ENCODE data around the gene OTOP3.
"Not testable (repeated sequence)": the region's sequence is repeated elsewhere in the genome, so short reads cannot be mapped to it uniquely, and the experiment has no call there.

Gene OTOP3, protein sequence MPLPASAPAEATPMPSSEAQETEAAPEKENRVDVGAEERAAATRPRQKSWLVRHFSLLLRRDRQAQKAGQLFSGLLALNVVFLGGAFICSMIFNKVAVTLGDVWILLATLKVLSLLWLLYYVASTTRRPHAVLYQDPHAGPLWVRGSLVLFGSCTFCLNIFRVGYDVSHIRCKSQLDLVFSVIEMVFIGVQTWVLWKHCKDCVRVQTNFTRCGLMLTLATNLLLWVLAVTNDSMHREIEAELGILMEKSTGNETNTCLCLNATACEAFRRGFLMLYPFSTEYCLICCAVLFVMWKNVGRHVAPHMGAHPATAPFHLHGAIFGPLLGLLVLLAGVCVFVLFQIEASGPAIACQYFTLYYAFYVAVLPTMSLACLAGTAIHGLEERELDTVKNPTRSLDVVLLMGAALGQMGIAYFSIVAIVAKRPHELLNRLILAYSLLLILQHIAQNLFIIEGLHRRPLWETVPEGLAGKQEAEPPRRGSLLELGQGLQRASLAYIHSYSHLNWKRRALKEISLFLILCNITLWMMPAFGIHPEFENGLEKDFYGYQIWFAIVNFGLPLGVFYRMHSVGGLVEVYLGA

DNA sequence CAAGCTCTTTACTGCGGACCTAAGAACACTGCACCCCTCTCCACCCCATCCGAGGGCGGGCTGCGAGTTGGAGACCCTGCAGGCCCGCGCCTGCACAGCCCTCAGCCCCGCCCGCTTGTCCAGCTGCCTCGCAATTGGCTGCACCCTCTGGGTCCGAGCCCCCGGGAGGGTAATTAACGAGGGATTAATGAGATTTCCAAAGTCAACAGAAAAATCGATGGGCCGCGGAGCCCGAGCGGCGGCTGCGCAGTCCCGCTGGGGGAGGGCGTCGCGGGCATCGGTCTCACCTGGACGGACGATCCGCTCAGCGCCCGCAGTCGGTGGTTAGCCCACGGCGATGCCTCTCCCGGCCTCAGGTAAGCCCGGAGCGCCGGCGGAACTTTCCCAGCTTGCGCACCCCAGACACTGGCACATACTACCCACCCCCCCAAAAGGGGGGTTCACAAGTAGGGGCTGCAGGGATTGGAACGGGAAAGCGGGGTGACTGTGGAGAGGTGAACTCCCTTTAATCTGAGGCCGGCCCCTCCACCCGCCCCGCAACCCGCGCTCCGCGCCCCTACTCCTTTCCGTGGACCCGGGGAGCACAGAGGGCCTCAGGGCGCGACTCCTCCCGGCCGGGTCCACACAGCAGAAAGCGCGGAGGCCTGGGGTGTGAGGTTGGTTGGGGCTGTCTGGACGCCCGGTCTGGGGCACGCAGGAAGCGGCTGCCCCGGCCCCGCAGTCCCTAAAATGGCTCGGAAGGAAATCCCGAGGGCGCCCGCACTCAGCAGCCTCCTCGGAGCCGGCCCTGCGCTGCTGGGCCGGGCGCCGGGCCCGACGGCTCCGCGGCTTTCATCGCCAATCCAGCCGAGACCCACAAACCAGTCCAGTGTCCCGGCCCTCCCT is at the start of gene OTOP3:
TSS of gene OTOP3 (plus strand) at position 314 of the 885 bp plus-strand sequence. CDS start at position 338, 24 bp downstream.
- DNase-seq = no peak

DNA sequence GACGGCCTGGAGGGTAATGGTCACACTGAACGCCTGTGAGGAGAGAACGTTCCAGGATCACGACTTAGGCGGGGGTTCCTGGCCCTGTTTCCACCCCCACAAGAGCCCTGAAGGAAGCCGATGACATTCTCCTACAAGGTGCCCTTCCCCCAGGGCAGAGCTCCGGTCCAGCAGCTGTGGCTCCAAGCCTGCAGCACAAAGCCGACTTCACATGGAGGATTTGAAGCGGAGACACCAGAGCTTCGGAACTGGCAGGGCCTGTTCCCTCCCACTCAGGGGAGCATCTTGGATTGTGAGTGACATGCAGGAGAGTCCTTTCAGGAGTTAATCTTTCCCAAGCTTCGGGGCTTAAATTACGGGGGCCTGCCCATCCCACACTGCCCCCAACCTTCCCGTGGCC is 47.2 kb upstream of the OTOP3 start:
- no peak for DNase-seq

DNA sequence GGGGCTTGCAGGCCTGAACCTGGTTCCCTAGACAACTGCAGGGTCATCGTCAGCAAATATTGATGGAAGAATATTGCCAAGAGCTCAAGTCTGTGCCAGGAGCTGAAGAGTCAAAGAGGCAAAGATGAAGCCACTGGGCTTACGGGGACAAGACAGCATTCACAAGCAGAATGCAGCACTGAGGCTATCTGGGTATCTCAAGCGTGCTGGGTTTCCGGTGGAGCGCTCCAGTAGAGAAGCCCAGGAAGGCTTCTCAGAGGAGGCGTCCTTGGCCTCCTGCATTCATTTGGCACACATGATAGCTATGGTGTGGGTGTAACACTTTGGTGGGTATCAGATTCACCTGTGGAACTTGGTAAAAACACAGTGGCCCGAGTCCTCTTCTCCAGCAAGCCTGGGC is 45.1 kb upstream of the OTOP3 start:
- DNase-seq = no peak

DNA sequence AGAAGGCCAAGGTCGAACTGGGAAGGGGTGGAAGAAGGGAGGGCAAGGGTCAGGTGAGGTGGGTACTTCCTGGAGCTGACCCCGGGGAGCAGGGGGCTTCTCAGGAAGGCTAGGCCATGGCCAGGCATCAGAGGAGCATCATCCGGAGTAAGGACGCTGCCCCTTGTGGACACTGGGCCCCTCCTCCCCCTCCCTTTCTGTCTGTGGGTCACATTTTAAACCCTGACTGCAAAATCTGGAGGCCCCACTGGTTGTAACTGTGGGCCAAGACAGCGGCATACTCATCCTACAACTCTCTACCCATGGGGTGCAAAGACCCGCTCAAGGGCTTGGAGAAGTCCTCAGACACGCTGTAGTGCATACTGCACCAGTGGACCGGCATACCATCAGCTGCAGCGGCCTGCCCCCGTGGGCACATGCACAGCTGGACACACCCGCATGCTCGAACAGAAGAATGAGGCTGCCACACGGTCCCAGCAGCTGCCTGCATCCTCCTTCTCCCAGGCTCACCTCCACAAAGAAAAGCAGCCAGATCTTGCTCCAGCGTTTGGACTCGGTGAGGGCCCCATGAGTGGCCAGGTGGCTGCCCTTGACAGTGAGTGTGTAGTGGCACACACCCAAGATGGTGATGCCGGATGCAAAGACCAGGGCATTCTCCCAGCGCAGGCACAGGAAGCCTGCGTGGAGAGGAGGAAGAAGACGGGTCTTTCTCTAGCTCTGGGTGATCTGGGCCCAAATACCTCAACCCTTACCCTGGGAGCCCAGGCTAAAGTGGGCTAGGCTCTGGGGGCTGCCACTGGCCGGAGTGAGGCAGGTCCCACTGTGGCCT is 43.5 kb upstream of the OTOP3 start:
- DNase-seq = no peak

DNA sequence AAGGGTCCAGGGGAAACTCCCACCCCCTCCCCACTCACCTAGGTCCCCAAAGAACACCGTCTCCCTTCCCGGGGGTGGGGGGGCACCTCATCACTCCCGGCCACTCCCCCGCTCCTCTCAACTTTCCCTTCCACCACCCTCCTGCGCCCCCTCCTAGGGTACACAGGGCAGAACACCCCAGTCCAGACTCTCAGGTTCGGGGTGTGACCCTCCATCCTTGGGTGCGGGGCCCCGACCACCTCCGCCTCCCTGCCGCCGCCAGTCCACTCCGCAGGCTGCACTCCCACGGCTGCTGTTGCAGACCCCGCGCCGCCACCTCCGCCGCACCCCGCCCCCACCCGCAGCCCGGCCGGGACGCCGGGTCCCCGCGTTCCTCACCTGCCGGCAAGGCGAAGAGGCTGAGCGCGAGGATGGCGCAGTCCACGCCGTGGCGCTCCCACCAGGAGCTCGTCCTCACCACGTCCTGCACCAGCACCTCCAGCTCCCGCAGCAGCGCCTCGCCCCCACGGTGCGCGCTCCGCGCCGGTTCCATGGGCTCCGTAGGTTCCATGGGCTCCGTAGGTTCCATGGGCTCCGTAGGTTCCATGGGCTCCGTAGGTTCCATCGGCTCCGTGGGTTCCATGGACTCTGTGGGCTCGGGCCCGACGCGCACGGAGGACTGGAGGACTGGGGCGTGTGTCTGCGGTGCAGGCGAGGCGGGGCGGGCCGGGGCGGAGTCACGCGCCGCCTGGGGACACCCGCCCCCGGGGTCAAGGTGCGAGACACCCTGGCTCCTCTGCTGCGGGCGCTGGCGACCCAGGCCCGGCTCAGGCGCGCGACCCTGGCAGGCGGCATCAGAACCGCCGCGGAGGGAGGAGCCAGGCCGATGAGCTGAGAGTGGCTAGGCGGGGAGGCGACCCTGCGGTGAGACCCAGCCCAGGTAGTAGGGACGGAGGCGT is 42.5 kb upstream of the OTOP3 start, which contains the start of gene FADS6:
TSS of gene FADS6 (minus strand) at position 660 of the 938 bp plus-strand sequence. CDS start at position 622, 38 bp downstream.
- no peak for DNase-seq

DNA sequence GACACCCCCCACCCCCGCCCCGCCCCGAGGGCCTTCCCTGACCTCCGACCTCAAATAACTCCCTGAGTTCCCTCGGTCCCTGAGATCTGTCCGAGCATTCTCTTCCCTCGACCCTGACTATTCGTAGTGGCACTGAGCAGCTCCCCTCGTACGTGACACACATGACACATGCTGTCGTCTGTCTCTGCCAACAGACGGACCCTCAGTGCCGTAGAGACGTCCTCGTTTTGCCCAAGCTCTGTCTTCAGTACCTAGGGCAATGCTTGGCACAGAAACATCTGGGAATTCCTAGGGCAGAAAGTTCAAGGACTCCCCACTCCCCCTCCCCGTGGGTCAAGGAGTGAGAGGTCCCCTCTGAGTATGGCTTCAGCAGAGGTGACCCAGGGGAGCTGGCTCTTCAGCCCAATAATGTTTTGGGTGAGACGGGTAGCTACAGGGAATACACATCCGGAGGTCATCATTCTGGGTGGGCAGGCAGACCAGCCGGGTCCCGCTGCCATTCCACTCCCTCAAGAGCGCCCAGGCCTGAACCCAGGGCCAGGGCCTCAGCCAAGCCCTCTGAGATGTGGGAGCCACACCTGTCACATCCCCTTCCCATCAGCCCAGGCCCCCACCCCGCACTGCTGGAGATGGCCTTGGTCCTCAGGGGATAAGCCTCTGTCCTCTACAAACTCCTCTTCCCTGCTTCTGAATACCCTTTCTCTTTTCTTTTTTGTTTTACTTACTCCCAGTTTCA is 41.6 kb upstream of the OTOP3 start:
- no peak for DNase-seq

DNA sequence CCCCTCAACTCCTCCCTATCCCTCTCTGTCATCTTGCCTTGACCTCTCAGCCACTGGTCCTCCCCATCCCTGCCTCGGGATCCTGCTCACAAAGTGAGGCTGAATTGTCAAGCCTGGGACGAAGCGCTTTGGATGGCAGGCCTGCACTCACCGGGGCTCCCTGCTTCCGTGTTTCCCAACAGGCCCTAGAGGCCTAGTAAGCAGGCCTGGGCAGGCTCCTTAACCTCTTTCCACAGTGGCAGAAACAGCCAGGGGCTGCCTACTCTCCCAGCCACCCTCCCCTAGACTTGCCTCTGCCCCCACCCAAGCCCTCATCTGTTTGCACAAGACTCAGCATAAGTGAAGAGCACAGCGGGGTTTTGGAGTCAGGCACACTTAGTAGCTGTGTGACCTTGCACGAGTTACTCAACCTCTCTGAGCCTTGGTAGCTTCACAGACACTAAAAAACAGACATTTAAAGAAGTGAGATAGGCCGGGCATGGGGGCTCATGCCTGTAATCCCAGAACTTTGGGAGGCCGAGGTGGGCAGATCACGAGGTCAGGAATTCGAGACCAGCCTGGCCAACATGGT is 37.2 kb upstream of the OTOP3 start:
- DNase-seq = no peak

DNA sequence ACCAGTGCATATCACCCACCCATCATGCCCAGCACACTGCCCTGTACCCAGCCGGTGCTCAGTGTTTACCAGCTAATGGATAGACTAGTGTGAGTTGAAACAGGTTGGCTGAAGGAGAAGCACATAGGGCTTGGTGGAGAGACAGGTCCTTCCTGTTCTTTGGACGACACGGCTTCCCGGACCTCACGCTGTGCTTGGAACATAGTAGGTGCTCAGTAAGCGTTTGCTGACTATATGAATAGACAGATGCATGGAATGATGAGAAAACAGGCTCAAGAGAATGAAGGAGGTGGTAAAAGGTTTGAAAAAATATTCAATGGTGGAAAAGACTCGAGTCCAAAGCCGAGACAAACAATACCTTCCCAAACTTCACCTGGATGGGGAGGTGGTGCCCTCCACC is 35.5 kb upstream of the OTOP3 start:
- DNase-seq = no peak

DNA sequence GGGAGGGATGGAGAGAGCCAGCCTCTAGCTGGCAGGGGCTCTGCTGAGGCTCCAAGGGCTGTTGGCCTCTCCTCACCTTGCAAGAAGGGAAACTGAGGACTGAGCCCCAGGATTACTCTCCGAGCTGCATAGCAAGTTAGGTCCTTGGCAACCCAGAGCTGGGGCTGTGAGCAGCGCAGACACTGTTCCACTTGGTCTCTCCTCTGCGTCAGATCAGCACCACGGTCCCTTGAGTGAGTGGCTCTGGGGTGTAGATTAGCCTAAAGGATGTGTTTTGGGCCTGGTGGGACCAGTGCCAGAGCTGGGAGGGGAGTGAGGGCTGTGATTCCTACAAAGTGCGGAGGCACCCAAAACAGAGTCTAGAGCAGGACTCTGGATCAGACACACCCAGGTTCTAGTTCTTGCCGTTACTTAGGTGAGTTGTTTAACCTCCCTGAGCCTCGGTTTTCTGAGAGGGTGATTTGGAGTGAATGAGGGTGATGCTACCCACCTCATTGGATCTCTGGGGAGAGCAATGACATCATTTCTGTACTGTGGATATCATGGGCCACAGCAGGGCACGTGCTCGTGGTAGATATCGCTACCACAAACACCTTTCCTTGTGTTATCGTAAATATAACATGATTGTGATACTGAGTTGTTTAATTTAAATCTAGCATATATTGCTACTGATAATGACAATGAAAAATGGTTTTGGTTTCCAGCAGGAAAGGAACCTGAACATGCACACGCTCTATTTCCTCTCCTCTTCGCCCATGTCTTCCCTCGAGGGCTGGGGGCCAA is 34.2 kb upstream of the OTOP3 start:
- DNase-seq = peak; percentile 27

DNA sequence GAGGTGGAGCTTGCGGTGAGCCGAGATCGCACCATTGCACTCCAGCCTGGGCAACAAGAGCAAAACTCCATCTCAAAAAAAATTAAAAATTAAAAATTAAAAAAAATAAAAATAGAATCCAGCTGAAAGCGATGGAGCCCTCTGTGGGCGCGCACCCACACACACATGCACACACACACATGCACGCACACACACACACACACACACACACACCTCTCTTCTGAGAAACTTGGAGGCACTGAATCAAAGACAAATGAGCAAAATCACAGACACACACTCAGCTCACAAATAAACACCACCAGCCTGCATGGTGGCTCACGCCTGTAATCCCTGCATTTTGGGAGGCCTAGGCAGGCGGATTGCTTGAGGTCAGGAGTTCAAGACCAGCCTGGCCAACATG is 32.7 kb upstream of the OTOP3 start:
- DNase-seq = no peak

DNA sequence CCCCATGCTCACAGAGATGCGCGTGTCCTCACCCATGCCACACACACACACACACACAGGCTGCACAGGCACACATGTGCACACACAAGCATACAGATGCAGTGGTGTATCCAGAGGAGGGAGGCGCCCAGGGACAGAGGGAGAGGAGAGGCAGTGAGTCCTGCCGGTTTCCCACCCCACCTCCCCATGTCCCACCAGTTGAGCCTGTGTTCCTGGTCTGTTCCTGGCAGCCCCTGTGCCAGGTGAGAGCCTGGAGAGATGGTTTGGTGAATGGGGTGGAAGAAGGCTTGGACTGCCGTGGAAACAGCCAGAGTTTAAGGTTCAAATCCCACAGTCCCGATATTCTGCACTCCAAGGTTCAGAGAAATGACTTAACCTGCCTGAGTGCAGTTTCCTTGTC is 32.0 kb upstream of the OTOP3 start:
- DNase-seq = no peak

DNA sequence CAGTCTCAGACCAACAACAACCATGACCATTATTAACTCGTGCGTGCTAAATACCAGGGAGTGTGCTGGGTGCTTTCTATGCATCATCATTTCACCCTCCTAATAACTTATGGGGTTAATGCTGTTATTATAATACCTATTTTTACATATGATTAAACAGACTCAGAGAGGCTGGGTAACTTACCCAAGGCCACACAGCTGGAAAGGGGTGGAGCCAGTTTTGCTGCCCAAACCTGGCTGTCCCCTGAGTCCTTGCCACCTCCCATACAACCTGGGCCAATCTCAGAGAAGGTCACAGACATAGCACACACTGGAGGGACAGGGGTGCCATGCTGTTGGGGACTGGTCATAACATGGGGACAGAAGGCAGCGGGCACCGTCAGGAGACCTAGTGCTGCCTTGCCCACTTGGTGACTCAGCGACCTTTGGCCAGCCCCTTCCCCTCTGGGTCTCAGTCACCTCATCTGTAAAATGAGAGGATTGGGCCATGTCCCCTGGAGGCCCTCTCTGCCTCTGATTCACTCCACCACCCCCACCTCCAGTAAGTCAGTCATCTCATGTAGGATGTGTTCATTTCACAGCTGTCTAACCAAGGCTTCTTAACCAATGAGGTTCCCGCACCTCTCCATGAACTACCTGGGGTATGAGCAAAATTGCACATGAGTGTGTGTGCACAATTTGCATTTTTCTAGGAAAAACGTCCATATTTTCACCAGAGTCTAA is 30.9 kb upstream of the OTOP3 start:
- DNase-seq = no peak

DNA sequence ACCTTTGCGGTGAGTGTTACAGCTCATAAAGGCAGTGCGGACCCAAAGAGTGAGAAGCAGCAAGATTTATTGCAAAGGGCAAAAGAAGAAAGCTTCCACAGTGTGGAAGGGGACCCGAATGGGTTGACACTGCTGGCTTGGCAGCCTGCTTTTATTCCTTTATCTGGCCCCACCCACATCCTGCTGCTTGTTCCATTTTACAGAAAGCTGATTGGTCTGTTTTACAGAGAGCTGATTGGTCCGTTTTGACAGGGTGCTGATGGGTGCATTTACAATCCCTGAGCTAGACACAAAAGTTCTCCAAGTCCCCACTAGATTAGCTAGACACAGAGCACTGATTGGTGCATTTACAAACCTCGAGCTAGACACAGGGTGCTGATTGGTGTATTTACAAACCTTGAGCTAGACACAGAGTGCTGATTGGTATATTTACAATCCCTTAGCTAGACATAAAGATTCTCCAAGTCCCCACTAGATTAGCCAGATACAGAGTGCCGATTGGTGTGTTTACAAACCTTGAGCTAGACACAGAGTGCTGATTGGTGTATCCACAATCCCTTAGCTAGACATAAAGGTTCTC is 29.4 kb upstream of the OTOP3 start:
- peak; percentile 31 for DNase-seq

DNA sequence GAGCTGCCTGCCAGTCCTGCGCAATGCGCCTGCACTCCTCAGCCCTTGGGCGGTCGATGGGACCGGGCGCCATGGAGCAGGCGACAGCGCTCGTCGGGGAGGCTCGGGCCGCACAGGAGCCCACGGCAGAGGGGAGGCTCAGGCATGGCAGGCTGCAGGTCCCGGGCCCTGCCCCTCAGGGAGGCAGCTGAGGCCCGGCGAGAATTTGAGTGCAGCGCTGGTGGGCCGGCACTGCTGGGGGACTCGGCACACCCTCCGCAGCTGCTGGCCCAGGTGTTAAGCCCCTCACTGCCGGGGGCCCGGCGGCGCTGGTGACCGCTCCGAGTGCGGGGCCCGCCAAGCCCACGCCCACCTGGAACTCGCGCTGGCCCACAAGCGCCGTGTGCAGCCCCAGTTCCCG is 28.7 kb upstream of the OTOP3 start:
- DNase-seq = no peak

DNA sequence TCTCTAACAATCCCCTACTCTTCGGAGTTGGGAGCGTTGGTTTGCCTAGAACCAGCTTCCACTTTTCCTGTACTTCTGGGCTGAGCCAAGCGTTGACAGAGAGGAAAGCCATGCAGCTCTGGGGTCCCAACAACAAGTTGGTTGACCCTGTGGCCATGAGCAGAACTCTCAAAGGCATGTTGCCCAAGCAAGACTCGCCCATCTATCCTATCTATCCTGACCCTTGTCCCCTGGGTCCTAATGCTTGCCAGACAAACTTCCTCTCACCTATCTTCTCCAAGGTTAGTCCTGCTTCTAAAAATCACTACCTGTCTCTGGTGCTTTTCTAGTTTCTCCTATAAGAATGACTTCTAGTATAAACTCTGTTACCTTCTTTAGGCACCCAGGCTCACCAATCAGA is 26.6 kb upstream of the OTOP3 start:
- not testable (repeated sequence) for DNase-seq

DNA sequence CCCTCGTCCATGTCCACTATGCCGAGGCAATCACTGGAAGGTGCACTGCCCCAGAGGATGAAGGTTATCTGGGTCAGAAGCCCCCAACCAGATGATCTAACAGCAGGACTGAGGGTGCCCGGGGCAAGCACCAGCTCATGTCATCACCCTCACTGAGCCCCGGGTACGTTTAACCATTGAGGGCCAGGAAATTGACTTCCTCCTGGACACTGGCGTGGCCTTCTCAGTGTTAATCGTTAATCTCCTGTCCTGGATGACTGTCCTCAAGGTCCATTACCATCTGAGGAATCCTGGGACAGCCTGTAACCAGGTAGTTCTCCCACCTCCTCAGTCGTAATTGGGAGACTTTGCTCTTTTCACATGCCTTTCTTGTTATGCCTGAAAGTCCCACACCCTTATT is 24.3 kb upstream of the OTOP3 start:
- DNase-seq = not testable (repeated sequence)

DNA sequence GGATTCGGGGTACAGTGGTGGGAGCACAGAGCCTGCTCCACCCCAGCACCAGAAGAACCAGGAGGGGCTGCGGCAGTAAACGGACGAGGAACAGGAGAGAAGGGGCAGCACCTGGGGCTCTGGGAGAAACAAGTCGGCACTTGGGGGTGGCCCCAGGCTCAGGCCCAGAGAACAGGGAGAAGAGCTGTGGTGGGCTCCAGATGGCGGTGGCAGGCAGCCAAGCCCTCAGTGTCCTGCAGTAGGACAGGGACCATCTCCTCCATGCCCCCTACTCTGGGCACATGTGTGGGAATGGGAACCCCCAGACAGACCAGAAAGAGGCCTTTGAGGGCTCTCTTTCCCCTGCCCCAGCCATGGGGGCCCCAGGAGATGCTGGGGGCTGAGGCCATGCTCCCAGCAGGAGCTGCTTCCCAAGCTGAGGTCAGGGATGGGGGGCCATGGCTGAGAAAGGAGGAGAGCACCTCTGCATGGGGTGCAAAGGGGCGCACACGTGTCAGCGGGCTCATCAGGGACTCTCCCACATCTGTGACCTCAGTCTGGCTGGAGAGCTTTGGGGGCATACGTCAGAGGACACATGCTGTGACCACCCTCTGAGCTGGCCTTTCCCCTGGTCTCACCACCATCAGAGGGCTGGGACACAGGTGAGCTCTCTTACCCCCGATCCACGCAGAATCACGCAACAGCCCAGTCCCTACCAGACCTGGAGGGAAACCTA is 19.4 kb upstream of the OTOP3 start:
- DNase-seq = no peak

DNA sequence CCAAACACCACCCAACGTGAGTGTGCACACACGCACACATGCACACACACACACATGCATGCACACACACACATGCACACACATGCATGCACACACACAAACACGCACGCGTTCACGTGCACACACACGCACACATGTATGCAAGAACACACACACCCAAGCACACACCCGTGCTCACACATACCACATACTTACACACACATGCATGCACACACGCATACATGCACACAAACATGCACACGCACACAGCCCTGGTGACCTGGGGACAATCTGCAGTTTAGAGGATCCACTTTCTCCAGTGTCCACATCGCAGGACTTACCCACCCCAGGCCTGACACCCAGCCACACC is 18.9 kb upstream of the OTOP3 start:
- no peak for DNase-seq
